Measurements from ENCODE around the gene CDKN2D. TPM values are rescaled to one million over a fixed set of nuclear protein-coding genes. Genes with fewer than 3 reads are reported as not detected.
"Not testable (repeated sequence)": the region's sequence is repeated elsewhere in the genome, so short reads cannot be mapped to it uniquely, and the experiment has no call there.

Gene CDKN2D
- total RNA-seq, 1 donor from 2014 or later = 13.1 TPM

GRCh38 chr19:10553087-10553667 is 15.6 kb downstream of the CDKN2D start:
- DNase-seq (no peak), ATAC-seq (no peak)
- H3K4me1 ChIP-seq = peaks cover 6% of the 10 kb centered on the region
- intact Hi-C loops (cut with DNase I) = no loop called here
- no peaks in the 10 kb centered on the region for H3K27me3 ChIP-seq (ENCODE audit: low read depth)
- H3K36me3 ChIP-seq = peaks cover 100% of the 10 kb centered on the region
- H3K27ac ChIP-seq = no peak overlapping the region
- TF ChIP-seq, protein P1, sequence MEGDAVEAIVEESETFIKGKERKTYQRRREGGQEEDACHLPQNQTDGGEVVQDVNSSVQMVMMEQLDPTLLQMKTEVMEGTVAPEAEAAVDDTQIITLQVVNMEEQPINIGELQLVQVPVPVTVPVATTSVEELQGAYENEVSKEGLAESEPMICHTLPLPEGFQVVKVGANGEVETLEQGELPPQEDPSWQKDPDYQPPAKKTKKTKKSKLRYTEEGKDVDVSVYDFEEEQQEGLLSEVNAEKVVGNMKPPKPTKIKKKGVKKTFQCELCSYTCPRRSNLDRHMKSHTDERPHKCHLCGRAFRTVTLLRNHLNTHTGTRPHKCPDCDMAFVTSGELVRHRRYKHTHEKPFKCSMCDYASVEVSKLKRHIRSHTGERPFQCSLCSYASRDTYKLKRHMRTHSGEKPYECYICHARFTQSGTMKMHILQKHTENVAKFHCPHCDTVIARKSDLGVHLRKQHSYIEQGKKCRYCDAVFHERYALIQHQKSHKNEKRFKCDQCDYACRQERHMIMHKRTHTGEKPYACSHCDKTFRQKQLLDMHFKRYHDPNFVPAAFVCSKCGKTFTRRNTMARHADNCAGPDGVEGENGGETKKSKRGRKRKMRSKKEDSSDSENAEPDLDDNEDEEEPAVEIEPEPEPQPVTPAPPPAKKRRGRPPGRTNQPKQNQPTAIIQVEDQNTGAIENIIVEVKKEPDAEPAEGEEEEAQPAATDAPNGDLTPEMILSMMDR (IDR thresholded peaks at IDR 0.05) = no peak
- H3K4me3 ChIP-seq = no peak overlapping the region
- H3K9me3 ChIP-seq = no peaks in the 10 kb centered on the region

GRCh38 chr19:10552510-10553053 is 16.2 kb downstream of the CDKN2D start:
- H3K36me3 ChIP-seq = peaks cover 98% of the 10 kb centered on the region
- DNase-seq = no peak
- no peaks in the 10 kb centered on the region for H3K9me3 ChIP-seq
- ATAC-seq = peak; percentile 20 to 25
- intact Hi-C loops (cut with DNase I) = no loop called here
- no peaks in the 10 kb centered on the region for H3K27me3 ChIP-seq (ENCODE audit: low read depth)
- TF ChIP-seq, protein P1 (IDR thresholded peaks at IDR 0.05) = no peak
- peaks cover 6% of the 10 kb centered on the region for H3K4me1 ChIP-seq
- H3K4me3 ChIP-seq = no peak overlapping the region
- H3K27ac ChIP-seq = no peak overlapping the region

DNA sequence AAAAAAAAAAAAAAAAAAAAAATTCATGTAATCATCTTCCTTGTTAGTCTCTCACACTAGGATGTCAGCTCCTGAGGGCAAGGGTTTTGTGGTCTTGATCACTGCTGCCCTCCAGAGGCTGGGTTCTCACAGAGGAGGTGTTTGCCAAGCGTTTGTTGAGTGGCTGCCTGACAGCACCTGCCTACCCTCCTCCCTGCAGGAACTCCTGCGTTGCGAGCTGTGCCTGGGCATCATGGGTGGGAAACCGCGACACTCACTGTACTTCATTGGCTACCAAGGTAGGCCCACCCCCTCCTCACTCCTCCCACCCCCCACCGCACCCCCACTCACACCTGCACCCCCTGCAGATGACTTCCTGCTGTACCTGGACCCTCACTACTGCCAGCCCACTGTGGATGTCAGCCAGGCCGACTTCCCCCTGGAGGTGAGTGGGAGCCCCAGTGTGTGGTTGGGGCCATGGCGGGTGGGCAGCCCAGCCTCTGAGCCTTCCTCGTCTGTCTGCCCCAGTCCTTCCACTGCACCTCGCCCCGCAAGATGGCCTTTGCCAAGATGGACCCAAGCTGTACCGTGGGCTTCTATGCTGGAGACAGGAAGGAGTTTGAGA is 17.0 kb downstream of the CDKN2D start:
- TF ChIP-seq, protein P1 (IDR thresholded peaks at IDR 0.05) = no peak
- no peak overlapping the region for H3K27ac ChIP-seq
- ATAC-seq (peak in 1 of 2 donors; percentile 21), DNase-seq (no peak)
- peaks cover 6% of the 10 kb centered on the region for H3K4me1 ChIP-seq
- peaks cover 98% of the 10 kb centered on the region for H3K36me3 ChIP-seq
- H3K9me3 ChIP-seq = no peaks in the 10 kb centered on the region
- intact Hi-C loops (cut with DNase I) = no loop called here
- H3K4me3 ChIP-seq = no peak overlapping the region
- no peaks in the 10 kb centered on the region for H3K27me3 ChIP-seq (ENCODE audit: low read depth)

DNA sequence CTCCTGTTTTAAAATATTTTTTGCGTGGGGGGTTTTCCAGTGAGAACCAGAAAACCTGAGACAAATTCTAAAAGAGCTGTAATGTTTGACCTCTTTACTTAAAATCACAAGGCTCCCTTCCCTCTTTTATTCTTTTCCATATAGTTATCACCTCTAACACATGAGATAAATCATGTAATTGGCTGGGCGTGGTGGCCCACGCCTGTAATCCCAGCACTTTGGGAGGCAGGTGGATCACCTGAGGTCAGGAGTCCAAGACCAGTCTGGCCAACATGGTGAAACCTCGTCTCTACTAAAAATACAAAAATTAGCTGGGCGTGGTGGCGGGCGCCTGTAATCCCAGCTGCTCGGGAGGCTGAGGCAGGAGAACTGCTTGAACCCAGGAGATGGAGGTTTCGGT is 17.8 kb downstream of the CDKN2D start:
- H3K27ac ChIP-seq; H3K27me3 ChIP-seq (ENCODE audit: low read depth); DNase-seq; H3K9me3 ChIP-seq; intact Hi-C loops (cut with DNase I); ATAC-seq; H3K4me1 ChIP-seq; H3K4me3 ChIP-seq: not testable (repeated sequence)
- peaks cover 98% of the 10 kb centered on the region for H3K36me3 ChIP-seq

- intact Hi-C loops (cut with DNase I) = no loop called here
- DNase-seq (no peak), ATAC-seq (no peak)
- H3K9me3 ChIP-seq = no peaks in the 10 kb centered on the region
- no peaks in the 10 kb centered on the region for H3K27me3 ChIP-seq (ENCODE audit: low read depth)
- H3K4me3 ChIP-seq = no peak overlapping the region
- H3K4me1 ChIP-seq = peaks cover 8% of the 10 kb centered on the region
- TF ChIP-seq, protein P1 (IDR thresholded peaks at IDR 0.05) = no peak
- H3K27ac ChIP-seq = no peak overlapping the region
- H3K36me3 ChIP-seq = peaks cover 98% of the 10 kb centered on the region
These were observed 18.4 kb downstream of the CDKN2D start for GRCh38 chr19:10550336-10550735.

DNA sequence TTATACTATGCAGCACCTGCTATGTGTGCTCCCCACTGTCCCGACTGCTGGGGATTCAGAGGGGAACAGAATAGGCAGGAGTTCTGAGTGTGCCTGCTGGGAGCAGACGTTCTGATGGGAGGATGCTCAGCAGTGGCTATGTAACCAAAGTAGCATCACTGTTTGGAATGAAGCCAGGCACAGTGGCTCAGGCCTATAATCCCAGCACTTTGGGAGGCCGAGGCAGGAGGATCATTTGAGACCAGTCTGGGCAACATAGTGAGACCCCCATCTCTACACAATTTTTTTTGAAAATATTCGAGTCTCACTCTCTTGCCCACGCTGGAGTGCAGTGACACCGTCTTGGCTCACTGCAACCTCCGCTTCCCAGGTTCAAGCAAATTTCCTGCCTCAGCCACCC is 19.0 kb downstream of the CDKN2D start:
- DNase-seq (no peak), ATAC-seq (no peak)
- TF ChIP-seq, protein P1 (IDR thresholded peaks at IDR 0.05) = no peak
- Histone ChIP-seq H3K4me3 (no peak overlapping the region), H3K9me3 (no peaks in the 10 kb centered on the region), H3K27me3 (ENCODE audit: low read depth) (no peaks in the 10 kb centered on the region), H3K4me1 (peaks cover 14% of the 10 kb centered on the region), H3K36me3 (peaks cover 92% of the 10 kb centered on the region), H3K27ac (no peak overlapping the region)
- intact Hi-C loops (cut with DNase I) = no loop called here
